ENCODE data around the gene STXBP5.
"Not testable (repeated sequence)": the region's sequence is repeated elsewhere in the genome, so short reads cannot be mapped to it uniquely, and the experiment has no call there.

- TF ChIP-seq CTCF (conservative IDR thresholded peaks at IDR 0.05; ENCODE audit: low read depth, low read length); POLR2A (IDR thresholded peaks at IDR 0.05; ENCODE audit: low read depth, low read length); CHD1 (IDR thresholded peaks at IDR 0.05; ENCODE audit: low read depth, low read length); CEBPB (IDR thresholded peaks at IDR 0.05; ENCODE audit: low read depth, low read length); RFX5 (IDR thresholded peaks at IDR 0.05; ENCODE audit: low read depth, low read length); RCOR1 (IDR thresholded peaks at IDR 0.05; ENCODE audit: insufficient replicate concordance, low read length); NFE2L2 (IDR thresholded peaks at IDR 0.05; ENCODE audit: low read depth, low read length); SMC3 (IDR thresholded peaks at IDR 0.05; ENCODE audit: low read depth, low read length); RAD21 (IDR thresholded peaks at IDR 0.05; ENCODE audit: low read length): not testable (repeated sequence)
Measured at GRCh38 chr6:147254929-147255473, 50.8 kb downstream of the STXBP5 start.

All from IMR-90 (cell line).